HG03196 (cell line): Measurements from ENCODE around the gene ABCC3.

Experiments used
- ATAC-seq: cut with Tn5 transposase; IDR thresholded peaks from one replicate; pipeline ENCODE4 v1.9.1; 2021; ENCODE audit not compliant: unreplicated experiment

The ABCC3 gene

DNA sequence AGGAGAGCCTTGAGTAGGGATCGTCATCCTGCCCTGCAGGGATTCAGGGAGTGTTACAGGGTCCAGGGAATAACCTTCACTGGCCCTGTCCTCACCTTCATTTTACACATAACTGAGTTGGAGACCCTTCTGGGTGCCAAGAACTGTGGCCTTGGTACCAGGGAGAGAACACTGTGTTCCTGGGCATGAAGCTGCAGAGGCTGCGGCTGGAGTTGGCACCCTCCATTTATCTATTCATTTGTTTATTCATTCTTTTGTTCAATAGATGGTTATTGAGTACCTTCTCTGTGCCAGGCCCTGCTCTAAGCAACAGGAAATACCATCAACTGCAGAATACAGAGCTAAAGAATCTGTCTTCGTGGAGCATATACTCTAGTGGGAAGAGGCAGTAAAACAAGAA, 6.7 kb downstream of the ABCC3 start:
- no peak for ATAC-seq

DNA sequence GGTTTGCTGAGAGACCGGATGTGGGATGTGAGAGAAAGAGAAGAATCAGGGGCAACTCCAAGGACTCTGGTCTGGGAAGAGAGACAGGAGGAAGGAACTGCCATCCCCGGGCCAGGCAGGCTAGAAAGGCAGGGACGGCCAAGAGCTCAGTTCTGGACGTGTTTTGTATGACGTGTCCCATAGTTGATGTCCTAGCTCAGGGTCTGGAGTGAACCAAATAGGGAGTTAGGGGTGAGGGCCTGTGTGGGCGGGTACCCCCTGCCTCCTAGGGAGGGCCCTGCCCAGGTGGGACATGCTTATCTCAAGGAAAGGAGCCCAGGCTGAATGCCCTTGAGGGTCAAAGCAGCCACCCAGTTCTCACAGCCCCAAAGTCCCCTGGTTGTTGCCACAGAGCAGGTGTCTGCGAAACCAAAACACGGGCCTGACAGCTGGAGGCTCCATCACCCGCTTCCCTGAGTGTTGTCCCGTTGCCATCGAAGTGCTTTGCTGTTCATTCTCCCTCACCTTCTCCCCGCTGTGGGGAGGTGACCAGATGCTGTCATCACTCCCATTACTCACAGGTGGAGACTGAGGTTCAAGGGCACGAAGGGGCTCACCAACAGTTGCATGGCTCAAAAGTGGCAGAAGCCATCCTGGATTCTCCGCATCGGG, 7.5 kb downstream of the ABCC3 start:
- no peak for ATAC-seq

DNA sequence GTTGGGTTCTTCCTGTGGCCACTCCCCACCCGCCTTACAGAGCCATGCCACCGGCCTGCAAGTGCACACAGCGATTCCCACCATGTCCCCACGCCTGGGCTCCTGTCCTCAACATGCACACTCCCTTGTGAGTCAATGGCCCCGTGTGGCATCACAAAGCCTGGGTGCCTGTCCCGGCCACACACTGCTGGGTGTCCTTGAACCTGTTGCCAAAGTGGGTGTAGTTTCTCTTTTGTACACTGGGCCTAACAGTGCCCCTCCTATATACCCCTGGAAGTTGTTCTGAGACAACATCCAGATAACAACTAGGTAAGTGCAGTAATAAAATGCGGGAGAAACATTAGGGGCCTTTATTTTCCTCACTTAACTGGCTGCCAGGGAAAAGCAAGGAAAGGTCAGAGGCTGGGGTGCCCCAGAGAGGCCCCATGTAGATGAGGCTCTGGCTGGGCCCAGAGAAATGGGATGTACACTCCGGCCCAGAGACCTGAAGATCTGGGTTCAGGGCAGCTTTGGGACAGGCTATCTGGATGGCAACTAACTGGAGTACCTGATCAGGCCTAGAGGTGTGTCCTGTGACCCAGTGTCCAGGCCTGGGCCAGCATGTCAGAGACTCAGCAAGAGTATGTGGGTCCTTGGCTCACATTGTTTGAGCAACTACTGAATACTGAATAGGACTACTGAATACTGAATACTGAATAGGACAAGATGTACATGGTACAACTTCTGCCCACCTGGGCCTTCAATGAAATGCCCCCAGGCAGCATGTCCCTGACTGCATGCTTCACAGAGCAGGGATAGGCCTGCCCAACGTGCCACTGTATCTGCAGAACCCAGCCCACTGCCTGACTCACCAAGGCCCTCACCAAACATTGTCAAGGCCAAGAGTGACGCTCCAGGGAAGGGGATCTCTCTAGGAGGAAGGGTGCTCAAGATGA, 8.3 kb downstream of the ABCC3 start:
- ATAC-seq = no peak

DNA sequence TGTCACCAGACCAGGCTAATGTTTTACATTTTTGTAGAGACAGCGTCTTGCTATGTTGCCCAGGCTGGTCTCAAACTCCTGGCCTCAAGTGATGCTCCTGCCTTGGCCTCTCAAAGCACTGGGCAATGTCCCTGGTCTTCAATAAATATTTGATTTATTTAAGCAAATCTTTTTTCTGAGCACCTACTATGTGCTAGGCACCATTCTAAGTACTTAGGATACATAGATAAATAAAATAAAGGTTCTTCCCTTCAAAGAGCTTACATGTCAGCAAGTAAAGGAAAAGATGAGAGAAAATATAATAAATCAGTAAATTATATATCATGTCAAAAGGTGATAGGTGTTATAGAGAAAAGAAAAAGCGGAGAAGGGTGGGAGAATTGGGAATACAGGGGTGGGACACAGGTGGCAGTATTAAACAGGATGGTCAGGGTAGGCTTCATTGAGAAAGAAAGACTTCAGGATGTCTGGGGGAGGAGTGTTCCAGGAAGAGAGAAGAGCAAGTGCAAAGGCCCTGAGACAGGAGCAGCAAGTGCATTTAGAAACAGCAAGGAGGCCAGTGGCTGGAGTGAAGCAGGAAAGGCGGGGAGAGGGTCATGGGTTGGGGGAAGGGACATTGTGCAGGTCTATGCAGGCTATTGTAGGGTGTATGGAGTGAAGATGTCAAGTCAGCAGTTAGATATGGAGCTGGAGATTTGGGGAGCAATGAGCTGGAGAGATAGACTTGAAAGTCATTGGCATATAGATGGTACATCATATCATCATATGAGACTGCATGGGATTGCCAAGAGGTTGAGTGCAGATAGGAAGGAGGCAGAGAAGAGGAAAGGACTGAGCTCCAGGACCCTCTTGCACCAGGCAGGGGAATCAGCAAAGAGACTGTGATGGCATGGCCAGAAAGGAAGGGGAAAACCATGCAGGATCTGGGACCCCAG, 11.3 kb downstream of the ABCC3 start:
- no peak for ATAC-seq

DNA sequence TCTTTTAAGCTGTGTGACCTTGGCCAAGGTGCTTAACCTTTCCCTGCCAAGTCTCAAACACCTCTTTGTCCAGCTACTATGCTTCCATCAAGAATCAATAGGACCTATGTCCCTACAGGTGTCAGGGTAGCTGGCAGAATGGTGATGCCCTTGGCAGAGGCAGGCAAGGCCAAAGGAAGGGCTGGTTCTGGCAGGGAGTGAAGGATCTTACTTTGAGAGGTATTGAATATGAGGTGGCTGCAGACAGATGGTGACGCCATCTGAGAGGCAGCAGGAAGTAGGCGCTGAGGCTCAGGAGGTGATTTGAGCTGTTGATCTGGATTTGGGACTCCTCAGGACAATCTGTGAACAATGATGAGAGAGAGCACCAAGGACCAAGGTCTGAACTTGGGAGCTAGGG, 12.5 kb downstream of the ABCC3 start:
- ATAC-seq = no peak

DNA sequence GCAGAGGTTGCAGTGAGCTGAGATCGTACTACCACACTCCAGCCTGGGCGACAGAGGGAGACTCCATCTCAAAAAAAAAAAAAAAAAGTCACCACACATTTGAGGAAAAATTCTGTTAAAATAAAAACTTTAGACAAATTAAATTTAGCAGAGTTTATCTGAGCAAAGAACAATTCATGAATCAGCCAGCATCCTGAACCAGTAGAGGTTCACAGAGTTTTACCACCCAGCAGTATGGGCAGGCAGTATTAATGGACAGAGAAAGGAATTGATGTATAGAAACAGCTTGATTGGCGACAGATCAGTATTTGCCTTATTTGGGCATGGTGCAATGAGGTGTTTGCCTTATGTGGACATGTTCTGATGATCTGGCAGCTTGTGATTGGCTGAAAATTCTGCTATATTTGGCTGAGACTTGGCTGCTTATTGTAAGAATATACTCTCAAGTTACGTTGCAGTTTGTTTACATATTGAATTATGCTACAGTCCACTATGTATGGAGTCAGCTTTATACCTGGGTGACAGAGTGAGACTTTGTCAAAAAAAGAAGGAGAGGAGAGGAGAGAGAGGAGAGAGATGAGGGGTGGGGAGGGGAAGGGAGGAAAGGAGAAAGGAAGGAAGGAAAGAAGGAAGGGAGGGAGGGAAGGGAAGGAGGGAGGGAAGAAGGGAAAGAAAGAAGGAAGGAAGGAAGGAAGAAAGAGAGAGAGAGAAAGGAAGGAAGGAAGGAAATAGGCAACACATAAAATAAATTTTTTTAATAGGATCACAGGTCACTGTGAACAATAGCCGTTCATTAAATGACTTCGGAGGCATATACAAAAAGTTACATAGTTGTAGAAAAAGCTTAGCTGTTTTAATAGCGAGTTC, 14.6 kb downstream of the ABCC3 start:
- no peak for ATAC-seq

DNA sequence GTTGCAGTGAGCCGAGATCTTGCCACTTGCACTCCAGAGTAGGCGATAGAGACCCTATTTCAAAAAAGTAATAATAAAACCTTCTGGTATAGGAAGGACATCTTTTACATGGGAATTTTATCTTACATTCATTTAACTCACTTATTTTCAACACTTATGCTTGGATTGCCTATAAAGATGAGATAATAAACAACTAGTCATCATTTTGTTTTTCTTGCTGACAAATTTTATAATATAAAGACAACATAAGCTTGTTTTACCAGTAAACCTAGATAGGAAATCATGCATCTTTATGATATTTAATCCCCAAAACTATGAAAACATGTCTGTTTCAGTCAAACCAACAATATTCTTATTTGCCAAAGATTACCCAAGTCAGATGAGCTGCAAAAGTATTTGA, 17.0 kb downstream of the ABCC3 start:
- no peak for ATAC-seq

DNA sequence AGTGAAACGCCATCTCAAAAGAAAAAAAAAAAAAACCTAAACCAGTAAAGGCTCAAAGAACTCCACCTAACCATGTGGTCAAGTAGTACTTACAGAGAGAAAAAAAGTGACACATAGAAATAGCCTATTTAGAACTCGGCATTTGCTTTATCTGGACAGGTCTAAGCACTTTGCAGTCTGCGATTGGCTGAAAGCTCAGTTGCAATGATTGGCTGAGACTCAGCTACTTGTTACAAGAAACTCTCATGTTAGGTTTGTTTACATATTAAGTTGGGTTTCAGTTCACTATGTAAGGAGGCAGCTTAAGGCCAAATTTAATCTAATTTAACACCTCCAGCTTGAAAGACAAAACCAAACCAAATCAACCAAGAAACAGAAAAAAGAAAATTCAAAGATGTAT, 19.1 kb downstream of the ABCC3 start:
- no peak for ATAC-seq

DNA sequence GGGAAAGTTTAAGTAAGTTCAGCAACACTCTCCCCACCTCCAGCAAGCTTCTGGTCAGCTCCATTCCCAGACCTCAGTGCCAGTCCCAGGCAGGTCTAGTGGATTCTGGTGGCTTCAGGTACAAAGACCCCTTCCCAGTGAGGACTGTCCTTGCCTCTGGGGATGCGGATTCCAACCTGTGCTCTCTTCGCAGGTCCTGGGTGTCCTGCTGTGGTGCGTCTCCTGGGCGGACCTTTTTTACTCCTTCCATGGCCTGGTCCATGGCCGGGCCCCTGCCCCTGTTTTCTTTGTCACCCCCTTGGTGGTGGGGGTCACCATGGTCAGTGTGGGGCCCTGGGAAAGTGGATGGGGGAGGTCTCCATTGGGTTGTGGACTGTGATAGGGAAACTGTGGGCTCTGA, 21.8 kb downstream of the ABCC3 start:
- ATAC-seq = no peak

DNA sequence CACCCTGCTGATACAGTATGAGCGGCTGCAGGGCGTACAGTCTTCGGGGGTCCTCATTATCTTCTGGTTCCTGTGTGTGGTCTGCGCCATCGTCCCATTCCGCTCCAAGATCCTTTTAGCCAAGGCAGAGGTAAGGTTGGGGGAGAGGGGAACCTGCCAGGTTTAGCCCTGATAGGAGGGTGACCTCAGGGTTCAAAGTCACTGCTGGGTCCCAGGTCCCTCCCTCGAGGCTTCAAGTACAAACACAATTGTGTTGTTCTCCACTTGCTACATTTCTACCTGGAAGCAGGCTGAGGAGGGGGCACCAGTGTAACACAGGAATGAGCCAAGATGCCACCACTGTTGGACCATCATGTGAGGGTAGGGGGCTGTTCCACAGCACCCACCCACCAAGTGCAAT, 22.4 kb downstream of the ABCC3 start:
- no peak for ATAC-seq

DNA sequence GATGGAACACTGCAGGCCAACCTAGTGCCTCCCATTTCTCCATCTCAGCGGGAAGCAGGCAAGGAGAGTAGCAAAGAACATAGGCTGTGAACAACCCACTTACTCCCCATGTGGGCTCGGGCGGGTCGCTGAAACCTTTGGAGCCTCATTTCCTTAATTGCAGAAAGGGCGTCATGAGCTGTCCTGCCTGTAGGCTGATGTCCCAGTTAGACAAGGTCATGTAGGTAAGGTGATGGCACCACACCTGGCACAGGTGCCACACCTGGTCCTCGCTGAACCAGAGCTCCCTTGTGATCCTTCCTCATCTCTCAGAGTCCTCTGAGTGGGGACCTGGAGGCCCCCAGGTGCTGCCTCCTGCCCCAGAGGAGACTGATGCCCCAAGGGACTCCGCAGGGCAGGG, 22.9 kb downstream of the ABCC3 start:
- no peak for ATAC-seq

DNA sequence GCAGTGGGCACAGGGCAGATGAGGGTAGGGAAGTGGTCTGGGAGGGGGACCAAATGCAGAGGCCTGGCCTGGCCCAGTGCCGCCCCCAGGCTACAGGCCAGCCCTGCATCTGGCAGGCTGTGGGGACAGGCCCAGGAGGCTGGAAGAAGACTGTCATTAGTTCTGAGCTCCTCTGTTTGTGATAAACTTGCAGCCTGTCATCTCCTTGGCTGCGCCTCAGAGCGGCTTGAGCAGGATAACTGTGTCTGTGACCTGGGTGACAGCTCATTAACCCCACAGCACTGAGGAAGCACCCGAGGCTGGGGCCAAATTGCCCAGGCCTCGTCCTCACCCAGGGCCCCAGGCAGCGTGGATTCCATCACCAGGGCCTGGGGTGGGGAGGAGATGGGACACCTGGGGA, 23.9 kb downstream of the ABCC3 start:
- no peak for ATAC-seq

DNA sequence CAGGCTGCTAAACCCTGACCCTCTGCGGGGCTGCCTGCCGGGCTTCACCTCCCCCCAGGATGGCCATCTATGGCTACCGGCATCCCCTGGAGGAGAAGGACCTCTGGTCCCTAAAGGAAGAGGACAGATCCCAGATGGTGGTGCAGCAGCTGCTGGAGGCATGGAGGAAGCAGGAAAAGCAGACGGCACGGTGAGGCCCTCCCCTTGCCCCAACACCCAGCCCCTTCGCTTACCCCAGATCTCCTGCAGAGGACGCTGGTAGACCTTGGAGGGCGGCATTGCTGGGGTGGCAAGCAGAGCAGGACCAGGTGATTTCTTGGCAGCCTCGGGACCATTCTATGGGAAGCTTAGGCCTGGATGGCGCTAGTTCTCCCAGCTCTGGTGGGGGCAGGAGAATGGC, 24.5 kb downstream of the ABCC3 start:
- ATAC-seq = no peak

DNA sequence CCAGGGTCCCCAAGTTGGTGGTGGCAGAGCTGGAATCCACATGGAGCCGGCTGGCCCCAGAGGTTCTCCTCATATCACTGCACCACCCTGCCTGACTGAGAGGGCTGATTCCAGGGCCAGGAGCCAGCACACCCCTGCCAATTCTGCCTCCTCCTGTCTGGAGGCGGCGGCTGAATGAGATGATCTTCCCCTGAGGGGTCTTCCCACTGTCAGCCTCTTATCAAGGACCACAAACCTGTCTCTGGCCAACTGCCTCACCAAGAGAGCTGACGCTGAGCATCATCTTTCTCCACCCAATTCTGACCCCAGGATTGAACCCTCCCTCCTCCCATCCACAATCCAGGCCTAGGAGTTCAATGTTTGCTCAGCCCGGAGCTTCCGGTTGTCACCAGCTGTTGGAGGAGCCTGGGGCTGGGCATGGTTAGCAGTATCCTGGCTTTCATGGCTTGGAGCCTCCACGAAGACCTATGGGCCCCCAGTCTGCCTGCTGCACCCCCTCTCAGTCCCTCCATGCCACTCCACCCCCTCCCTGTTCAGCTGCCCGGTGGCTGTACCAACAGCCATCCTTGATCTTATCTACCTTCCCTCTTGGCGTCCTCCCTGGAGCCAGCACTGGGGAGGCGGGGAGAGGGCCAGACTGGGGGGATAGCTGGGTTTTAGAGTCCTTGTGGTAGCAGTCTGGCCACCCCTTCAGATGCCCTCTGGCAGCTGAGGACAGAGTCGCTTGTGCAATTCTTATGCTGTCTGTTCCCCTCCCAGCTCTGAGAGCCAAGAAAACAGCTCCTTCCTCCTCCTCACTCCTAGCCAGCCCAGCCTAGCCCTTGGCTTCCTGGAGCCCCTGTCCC, 25.6 kb downstream of the ABCC3 start:
- no peak for ATAC-seq

DNA sequence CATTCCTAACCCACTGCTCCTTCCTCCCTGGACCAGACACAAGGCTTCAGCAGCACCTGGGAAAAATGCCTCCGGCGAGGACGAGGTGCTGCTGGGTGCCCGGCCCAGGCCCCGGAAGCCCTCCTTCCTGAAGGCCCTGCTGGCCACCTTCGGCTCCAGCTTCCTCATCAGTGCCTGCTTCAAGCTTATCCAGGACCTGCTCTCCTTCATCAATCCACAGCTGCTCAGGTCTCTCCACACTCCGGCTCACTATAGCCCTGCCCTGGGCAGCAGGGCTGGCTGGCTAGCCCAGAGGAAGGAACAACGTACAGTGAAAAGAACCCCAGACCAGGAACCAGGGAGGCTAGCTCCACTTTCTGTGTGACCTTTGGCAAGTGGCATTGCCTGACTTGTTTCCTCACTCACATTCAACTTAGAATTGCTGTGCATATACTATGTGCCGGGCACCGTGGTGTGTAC, 26.2 kb downstream of the ABCC3 start:
- no peak for ATAC-seq

DNA sequence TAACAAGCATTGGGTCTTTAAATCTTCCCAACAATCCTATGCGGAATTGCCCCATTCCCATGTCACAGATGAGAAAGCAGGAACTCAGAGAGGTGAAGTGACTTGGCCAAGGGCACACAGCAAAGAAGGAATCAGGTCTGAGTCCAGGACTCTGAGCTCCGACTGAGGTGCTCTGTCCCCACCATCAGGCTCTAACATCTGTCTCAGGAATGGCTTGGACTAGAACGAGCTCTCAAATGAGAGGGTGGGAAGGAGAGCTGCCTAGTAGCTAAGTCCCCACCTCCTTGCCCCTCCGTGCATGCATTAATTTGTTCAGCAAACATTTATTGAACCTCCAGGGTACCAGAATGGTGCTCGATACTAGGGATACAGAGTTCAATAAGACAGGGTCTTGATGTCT, 26.7 kb downstream of the ABCC3 start:
- no peak for ATAC-seq

DNA sequence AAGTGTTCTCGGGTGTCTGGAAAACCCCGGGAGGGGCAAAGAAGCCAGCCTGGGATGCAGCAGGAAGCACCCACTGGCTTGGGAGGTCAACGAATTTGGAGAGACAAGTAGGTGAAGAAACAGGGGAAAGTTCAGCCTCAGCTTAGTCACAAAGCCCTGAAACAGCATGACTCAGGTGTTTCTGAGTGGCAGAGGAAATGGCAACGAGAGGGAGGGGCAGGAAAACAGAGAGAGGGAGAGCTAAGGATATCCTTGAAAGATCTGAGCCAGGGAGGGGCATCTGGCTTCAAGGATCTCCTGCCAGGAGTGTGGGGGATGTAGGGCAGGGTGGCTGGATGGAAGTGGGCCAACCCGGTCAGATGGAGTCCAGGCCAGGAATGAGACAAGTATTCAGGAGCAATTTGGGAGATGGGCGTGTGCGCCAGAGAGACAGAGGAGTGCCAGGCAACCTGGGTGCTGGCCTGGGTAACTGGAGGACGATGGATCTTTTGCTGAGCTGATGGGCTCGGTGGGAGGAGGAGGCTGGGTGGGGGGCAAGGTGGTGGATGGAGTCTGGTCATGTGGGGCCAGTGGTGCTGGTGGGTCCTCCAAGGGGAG, 27.2 kb downstream of the ABCC3 start:
- ATAC-seq = no peak

DNA sequence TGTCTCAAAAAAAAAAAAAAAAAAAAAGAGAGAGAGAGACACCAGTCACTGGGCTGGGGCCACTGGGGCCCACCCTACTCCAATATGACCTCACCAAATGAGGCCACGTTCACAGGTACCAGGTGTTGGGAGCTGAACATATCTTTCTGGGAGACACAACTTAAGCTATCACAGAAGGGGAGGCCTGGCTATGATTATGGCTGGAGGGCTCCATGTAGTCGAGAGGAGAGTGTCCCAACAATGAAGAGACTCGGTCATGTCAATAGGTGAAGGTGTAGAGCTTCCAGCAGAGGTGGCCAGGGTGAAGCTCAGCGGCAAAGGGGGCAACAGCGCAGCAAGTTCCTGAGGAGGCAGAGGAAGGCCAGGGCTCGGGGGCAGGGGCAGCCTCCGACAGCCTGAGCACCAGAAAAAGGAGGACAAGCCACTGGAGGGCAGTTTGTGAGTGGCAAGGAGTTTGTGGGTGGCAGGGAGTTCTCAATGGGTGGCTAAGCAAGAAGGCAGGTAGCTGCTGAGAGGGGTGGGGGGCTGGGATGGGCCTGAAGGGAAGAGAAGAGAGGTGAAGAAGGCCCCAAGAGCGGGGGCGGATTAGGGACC, 28.0 kb downstream of the ABCC3 start:
- ATAC-seq = no peak
